GM21423 (cell line): ENCODE results near the gene ZSCAN5B.

ENCODE experiments used
- ATAC-seq: cut with Tn5 transposase; IDR thresholded peaks from one replicate; pipeline ENCODE4 v1.9.1; 2021; ENCODE audit warnings: mild to moderate bottlenecking, moderate library complexity; ENCODE audit not compliant: unreplicated experiment

ZSCAN5B gene

GRCh38 chr19:56147307-56147706 lies 50.3 kb downstream of the ZSCAN5B start:
- no peak for ATAC-seq

- ATAC-seq: no peak
Measured at GRCh38 chr19:56146904-56147303, 50.7 kb downstream of the ZSCAN5B start.

GRCh38 chr19:56145698-56146097 lies 51.9 kb downstream of the ZSCAN5B start:
- no peak for ATAC-seq

- no peak for ATAC-seq
Measured at GRCh38 chr19:56144831-56145230, 52.8 kb downstream of the ZSCAN5B start.

- no peak for ATAC-seq
Measured at GRCh38 chr19:56144376-56144775, 53.2 kb downstream of the ZSCAN5B start.

- no peak for ATAC-seq
Measured at GRCh38 chr19:56142897-56143434, 54.6 kb downstream of the ZSCAN5B start.

- no peak for ATAC-seq
Measured at GRCh38 chr19:56142087-56142787, 55.3 kb downstream of the ZSCAN5B start.

- ATAC-seq: no peak
Measured at GRCh38 chr19:56141417-56141993, 56.1 kb downstream of the ZSCAN5B start.

GRCh38 chr19:56140583-56141416 lies 56.8 kb downstream of the ZSCAN5B start, which contains the start of gene ZNF444:
ZNF444 (plus strand) TSS chr19:56141287; CDS start chr19:56146912, 5,625 bp downstream.
- ATAC-seq: peak; percentile 91

- no peak for ATAC-seq
Measured at GRCh38 chr19:56139847-56140582, 57.6 kb downstream of the ZSCAN5B start.
